ENCODE results near the gene MIGA2. TPM values are rescaled to one million over a fixed set of nuclear protein-coding genes. Genes with fewer than 3 reads are reported as not detected.
A peak's percentile ranks its signal among the peaks of the same experiment; 100 is the strongest.

Gene MIGA2
- total RNA-seq, 1 donor from 2014 or later = 16.9 TPM

DNA sequence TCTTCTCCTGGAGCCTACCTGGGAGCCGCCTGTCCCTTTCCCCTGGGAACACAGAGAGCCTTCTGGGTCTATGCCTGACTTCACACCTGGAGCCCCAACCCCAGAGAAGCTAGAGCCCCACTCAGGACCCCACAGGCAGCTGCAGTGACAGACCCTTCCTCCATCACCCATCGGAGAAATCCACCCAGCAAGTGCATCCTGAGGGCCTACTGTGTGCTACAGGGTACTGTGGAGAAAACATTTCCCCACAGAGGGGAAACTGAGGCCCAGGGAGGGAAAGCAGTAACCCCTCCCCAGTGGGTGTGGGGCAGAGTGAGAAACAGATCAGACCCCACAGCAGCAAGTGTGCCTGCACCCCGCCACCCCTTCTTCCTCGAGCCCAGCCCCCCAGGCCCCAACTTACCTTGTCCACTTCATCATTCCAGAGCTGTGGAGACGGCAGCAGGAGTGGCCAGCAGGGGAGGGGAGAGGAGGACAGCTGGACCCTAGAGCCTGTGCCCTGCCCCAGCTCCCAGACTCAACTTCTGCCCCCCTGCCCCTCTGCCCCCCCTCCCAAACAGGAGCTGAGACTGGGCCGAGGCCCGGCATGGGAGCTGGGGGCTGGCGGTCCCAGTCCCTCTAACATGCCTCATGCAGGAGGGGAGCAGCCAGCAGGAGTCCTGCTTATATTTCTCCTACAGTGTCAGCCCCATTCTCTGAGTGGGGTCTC is 26.0 kb upstream of the MIGA2 start:
- DNase-seq (ENCODE audit: low read depth in 2 of 2) = no peak

DNA sequence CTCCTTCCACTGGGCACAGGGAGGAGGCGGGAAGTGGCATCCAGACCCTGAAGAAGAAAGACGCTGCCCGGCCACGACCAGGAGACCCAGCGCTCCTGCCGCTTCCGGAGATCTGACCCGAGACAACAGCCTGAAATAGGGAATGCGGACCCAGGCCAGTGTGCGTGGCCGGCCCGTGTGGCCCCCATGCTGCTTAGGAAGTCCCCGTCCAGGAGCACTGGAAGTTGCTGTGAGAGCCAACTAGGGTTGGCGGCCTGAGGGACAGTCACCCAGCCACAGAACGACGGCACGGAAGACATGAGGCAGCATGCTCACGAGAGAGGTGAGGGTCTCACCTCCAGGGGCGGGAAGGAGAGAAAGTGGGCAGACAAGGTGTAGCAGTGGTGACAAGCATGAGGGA is 25.3 kb upstream of the MIGA2 start:
- no peak for DNase-seq (ENCODE audit: low read depth in 2 of 2)

GRCh38 chr9:129011761-129012181 is 24.7 kb upstream of the MIGA2 start:
- no peak for DNase-seq (ENCODE audit: low read depth in 2 of 2)

- DNase-seq (ENCODE audit: low read depth in 2 of 2) = no peak
Observed at GRCh38 chr9:129012343-129012742, 24.1 kb upstream of the MIGA2 start.

DNA sequence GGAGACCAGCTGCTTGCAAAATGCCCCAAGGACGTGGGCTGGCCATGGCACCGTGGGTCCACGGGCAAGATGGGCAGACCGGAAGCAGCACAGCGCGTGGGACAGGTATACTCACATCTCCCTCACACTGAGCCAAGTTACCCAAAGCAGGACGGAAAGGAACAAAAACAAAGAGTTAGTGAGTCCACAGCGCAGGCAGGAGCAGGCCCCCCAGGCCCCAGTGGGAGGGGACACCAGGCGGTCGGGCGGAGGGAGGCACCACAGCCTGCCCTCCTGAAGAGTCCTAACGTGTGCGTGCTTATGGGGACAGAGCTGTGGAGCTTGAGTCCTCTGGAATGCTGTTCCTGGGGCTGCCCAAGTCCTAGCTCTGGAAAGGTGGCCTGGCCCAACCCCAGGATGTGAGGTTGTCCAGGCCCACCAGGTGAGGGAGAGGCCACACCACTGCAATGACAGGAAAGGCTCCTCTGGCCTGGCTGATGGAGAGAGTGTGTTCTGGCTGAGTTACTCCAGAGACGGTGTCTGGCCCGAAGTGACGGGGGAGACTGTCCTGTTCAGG is 23.5 kb upstream of the MIGA2 start:
- no peak for DNase-seq (ENCODE audit: low read depth in 2 of 2)

DNA sequence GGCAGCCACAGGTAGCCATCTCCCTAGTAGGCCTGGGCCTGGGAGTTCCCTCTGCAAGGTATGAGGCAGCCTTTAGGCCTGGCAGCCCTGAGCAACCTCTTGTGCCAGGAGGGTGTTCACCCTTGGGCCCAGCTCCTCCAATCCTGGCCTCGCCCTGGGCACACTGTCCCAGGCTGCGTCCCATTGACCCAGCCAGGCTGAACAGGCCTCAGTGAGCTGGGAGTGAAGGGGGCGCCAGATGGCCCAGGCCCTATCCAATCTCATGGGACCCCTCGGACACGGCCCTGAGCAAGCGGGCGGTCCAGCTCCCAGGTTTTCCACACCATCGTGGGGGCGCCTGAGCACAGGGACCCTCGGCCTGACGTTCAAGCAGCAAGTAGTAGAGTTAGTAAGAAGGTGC is 22.8 kb upstream of the MIGA2 start:
- DNase-seq (ENCODE audit: low read depth in 2 of 2) = no peak

DNA sequence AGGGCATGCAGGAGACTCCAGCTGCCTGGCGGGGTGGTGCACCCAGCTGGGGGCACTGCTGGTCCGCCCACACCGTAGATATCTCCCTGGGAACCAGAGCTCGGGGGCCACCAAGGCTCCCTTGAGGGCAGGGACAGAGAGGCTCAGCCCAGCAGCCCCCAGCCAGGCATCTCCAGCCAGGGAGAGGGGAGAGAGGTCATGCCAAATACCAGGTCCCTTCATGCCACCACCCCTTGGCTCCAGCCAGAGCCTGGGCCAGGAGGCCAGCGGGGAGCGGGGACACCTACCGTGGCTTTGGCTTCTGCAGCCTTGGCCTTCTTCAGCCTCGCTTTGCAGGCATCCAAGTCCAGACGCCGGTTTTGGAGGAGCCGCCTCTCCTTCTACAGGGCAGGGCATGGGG is 22.3 kb upstream of the MIGA2 start:
- DNase-seq (ENCODE audit: low read depth in 2 of 2) = no peak

GRCh38 chr9:129014608-129015007 is 21.8 kb upstream of the MIGA2 start:
- no peak for DNase-seq (ENCODE audit: low read depth in 2 of 2)

- DNase-seq (ENCODE audit: low read depth in 2 of 2) = no peak
Observed at GRCh38 chr9:129021091-129021490, 15.3 kb upstream of the MIGA2 start.

DNA sequence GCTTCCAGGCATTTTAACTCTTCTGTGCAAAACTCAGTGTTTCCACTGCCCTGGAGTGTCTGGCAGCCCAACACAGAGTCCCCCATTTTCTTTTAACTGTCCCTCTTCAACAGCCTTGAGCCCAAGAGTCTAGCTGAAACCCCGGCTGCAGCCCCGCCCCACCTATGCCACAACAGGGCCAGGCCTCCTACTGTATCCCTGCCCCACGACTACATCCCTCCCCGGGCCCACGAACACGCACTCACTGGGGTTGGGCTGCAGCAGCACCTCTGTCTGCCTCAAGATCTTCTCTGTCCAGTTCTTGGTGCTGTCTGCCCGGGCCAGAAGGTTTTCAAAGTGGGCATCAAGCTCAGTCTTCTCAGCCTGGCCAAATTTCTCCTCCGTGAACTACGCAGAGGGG is 14.4 kb upstream of the MIGA2 start:
- DNase-seq (ENCODE audit: low read depth in 2 of 2) = no peak

DNA sequence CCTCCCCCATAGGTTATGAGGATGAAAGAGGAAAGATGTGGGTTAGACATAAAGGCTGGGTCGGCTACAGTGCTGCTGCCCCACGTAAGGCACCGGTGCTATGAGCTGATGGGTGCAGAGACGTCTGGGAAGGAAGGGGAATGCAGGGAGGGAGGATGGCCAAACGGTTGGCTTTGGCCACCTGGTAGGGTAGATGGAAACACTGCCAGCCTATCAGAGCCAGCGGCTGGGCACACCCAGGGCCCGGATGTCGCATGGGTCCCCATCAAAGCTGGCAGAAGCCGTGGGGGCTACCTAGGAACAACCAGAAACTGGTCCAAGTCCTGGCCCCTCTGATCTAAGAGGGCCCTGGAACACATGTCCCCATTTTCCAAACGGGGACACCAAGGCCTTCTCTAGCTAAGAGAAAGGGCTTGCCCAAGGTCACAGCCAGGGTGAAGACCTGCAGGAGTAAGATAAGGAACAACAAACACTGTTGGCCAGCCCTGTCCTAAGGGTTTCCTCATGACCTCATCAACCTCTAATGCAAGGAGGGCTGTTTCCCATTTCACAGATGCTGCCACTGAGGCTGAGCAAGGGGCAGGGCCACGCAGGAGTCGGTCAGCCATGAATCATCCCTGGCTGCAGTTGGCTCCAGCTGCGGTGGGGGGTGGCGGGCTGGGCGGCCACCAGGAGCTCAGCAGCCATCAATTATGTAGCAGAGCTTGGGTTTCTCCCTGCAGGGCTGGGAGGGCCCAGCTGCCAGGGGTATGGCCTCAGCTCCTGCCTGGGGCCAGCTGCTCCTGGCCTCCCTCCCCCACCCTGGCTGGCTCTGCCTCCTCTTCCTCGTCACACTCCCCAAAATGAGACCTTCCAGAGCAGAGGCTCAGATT is 13.2 kb upstream of the MIGA2 start:
- DNase-seq (ENCODE audit: low read depth in 2 of 2) = peak in 1 of 2 donors; percentile 46

DNA sequence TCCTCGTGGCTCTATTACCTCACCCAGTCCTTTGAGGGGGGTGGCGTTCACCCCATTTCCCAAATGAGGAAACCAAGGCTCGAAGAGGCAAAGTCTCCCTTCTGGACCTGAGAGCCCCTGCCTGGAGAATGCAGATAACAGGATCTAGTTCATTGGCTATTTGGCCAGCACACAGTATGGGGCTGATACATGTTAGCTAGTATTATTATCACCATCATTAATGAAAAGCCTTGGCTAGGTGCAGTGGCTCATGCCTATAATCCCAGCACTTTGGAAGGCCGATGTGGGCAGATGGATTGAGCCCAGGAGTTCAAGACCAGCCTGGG is 12.6 kb upstream of the MIGA2 start:
- DNase-seq (ENCODE audit: low read depth in 2 of 2) = no peak

DNA sequence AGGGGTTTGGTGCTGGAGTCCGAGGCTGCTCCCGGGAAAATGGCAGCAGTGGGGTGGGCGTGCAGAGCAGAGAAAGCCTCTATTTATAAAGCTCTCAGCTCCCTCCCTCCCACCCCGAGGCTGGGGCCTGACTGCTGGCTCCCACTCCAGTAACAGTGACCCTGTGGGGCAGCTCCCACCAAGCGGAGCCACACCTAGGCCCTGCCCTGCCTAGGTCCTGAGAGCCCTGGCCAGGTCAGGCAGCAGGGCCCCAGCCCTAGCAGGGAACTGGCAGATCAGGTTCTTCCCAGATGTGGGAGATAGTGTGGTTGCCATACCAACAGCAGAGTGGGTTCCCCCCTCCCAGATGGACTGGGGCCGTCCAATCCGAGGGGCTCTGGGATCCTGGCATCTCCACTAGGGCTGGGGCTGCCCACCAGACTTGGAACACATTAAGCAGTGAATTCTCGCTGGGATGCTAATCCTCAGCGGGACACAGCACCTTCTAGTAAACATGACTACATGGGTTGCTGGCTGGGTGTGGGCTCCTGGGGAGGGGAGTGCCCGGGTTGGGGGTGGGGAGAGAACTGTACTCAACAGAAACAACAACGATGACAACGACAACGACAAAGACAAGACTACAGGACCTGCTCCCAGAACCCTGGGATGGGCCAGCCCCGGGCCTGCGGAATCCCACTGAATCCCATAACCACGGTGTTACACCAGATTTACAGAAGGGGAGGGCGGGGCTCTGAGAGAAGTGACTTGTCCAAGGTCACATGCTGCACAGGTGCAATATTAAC is 9.8 kb upstream of the MIGA2 start:
- DNase-seq (ENCODE audit: low read depth in 2 of 2) = peak in 1 of 2 donors; percentile 20

DNA sequence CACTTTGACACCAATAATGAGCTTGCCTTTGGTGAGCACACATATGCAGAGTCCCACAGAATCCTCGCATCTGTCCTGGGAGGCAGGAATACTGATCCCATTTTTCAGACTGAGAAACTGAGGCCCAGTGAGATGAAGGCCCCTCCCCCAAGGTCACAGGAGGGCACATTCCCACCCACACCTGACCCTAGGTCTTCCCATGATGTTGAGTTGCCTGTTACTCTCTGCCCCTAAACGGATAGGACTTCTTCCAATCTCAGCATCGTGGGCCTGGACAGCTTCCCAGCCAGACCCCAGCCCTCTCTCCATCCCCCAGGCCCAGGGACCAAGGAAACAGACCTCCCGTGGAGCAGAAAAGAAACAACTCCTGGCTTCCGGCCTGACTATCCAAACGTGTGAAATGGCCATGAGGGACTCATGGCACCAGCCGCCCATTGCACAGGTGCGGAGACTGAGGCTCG is 9.2 kb upstream of the MIGA2 start:
- DNase-seq (ENCODE audit: low read depth in 2 of 2) = no peak

DNA sequence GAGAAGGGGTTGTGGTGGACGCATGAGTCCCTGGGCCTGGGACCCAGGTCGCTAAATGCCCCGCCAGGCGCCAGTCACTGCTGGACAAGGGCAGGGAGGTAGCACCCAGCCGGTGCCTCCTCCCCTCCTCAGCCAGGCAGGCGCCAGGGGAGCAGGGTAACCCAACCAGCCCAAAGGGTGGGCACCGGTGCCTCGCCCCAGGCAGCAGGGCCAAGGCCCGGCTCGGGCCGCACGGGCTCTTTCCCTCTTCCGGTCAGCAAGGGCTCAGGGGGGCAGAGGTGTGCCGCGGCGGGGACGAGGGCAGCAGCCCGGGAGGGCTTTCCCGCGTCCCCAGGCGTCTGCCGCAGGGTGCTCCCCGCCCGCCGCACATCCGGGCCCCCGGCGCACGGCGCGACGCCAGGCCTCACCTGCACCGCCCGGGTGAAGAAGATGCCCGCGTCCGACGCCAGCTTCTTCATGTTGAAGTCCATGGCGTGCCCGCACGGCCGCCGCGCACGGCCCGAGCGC is 8.7 kb upstream of the MIGA2 start:
- peak; percentile 22 to 32 for DNase-seq (ENCODE audit: low read depth in 2 of 2)

DNA sequence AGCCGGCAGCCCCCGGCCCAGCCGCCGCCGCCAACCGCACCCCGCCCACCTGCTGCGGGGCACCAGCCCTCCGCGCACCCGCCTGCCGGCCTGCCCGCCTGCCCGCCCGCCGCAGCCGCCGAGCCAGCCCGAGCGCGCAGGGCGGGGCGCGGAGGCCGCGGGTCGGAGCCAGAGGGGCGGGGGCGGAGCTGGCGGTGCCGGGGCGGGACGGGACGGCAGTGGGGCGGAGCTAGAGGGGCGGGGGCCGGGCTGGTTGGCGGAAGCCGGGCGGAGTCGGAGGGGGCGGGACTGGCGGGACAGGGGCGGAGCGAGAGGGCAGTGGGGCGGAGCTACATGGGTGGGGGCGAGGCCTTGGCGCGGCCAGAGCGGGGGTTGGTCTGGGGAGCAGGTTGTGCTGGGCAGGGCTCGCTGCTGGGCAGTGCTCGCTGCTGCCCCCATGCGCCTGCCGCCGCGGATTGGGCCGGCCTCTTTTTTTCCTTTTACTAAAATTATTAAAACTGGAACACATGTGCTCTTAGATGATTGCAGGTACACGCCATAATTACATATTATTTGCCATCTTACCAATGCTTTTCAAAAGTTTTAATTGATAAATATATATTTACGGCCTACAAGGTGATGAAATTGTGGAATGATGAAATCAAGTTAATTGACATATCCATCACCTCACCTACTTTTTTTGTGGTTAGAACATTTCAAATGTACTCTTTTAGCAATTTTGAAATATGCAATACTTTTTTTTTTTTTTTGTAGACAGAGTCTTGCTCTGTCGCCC is 8.0 kb upstream of the MIGA2 start, which contains the start of gene SH3GLB2:
TSS of gene SH3GLB2 (minus strand) at position 140 of the 775 bp plus-strand sequence. CDS start 177 bp downstream, outside the sequence.
- peak; percentile 98 to 99 for DNase-seq (ENCODE audit: low read depth in 2 of 2)

DNA sequence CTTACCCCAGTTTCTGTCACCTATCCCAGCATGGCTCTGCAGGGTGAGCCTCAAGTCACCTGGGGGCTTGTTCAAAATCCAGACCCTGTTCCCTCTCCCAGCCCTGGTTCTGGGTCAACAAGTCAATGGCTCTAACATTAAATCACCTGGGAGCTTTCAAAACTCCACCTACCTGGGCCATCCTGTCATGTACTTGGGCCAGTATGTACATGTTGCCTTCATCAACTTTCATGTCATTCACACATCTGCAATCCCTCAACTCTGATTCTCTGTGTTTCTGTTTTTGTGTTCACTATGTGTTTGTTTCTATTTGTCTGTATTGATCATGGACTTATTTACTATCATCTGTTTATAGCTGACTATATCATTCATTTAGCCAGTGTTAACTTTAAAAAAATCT is 6.2 kb upstream of the MIGA2 start:
- DNase-seq (ENCODE audit: low read depth in 2 of 2) = no peak

DNA sequence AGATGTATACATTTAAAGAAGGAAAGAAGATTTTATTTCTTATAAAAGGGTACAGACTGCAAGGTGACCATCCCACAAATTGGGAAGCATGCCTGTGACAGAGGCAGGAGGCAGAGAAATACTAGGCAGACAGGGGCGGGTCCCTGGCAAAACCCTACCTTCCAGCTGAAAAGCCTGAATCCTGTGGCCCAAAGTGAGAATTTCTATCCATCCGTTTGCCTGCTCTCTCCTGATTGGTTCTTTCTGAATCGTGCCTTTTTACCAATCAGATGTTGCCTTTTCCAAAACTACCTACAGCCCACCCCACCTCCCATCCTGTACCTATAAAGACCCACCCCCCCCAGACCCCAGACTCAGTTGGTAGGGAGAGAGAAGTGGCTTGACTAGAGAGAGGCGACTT is 4.9 kb upstream of the MIGA2 start:
- no peak for DNase-seq (ENCODE audit: low read depth in 2 of 2)

DNA sequence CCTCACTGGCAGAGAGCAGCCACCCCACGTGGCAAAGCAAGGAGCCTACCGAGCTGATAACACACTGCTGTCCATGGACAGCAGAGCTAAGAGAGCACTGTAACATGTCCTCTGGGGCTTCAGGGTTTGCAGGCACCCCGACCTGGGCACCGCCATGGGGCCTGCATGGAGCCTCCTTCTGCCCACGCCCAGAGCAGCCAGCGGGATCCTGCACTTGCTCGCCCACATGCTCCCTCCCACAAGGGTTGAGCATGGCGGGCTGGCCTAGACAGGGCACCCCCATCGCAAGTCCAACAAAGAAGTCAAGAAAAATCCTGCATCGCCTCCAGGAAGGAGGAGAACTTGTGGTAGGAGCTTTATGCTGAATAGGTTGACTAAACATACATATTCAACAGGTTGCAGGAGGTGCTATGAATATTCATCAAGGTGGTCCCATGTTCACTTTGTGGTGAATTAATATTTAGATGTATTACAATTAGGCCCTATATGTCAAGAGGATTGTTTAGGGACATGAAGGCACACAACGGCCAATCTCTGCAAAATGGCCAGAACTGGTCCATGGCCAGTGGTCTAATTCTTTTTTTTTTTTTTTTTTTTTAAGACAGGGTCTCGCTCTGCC is 3.8 kb upstream of the MIGA2 start:
- DNase-seq (ENCODE audit: low read depth in 2 of 2) = no peak

DNA sequence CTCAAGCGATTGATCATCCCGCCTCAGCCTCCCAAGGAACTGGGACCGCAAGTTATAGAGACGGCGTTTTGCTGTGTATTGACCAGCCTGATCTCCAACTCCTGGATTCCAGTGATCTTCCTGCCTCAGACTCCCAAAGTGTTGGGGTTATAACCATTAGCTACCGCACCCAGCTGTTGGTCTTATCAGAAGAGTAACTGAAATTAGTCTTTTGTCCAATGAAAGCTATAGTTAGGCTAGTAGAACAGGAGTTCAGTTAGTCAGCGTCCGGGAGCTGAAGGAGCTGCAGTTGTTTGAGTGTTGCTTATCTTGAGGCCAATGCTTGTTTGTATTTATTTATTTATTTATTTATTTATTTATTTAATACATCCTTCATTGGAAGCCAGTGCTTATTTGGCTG is 3.2 kb upstream of the MIGA2 start:
- DNase-seq (ENCODE audit: low read depth in 2 of 2) = no peak
